Omental fat pad (tissue), 3 donors: ENCODE data around the gene MTCL3.

Experiments
- ATAC-seq: fragments of 150-250 bp; one replicate; pipeline ENCODE4 v1.9.1; 2016; ENCODE audit warnings: mild to moderate bottlenecking, moderate library complexity; ENCODE audit not compliant: low FRiP score
- DNase-seq: peaks from one replicate; pipeline ENCODE4 v3.0.0-alpha.2; 2019; ENCODE audit warnings: low spot score
- CTCF ChIP-seq, 3 donors: fragments of 450-650 bp; IDR thresholded peaks; one replicate each; pipeline ENCODE4 v1.5.1; 2016 to 2017; ENCODE audit warnings: antibody characterized with exemption in 3 of 3, mild to moderate bottlenecking in 3 of 3, moderate library complexity in 2 of 3

The MTCL3 gene

GRCh38 chr6:127456465-127456864 is 62.7 kb downstream of the MTCL3 start:
- no peak for ATAC-seq
- TF ChIP-seq CTCF (IDR thresholded peaks at IDR 0.05) = no peak

GRCh38 chr6:127453845-127454619 is 65.1 kb downstream of the MTCL3 start:
- no peak for ATAC-seq
- DNase-seq = no peak
- TF ChIP-seq CTCF (IDR thresholded peaks at IDR 0.05) = no peak

More at GRCh38 chr6:127456465-127456864, 62.7 kb downstream of the MTCL3 start:
- DNase-seq = no peak

GRCh38 chr6:127452803-127453202 is 66.3 kb downstream of the MTCL3 start:
- ATAC-seq (no peak), DNase-seq (no peak)
- no peak for TF ChIP-seq CTCF (IDR thresholded peaks at IDR 0.05)

DNA sequence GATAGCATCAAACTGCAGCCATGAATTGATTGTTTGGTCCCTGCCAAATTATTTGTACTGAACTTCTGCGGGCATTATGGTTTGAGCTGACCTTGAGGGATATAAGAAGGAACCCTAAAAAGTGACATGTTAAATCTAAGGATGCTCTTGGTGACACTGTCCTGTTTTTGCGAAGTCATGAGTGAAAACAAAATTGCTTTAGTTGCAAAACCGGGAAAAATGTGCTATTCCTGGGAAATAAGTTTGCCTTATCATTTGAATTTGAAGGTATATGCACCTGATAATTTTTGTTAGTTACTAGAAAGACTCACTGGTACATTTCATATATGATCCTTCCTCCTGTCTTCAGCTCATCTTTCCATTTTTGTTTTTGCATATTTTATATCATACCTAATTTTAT is 67.7 kb downstream of the MTCL3 start:
- no peak for TF ChIP-seq CTCF (IDR thresholded peaks at IDR 0.05)
- no peak for ATAC-seq
- no peak for DNase-seq

- no peak for TF ChIP-seq CTCF (IDR thresholded peaks at IDR 0.05)
- DNase-seq = no peak
- no peak for ATAC-seq
These were observed 71.4 kb downstream of the MTCL3 start for GRCh38 chr6:127447780-127448179.

DNA sequence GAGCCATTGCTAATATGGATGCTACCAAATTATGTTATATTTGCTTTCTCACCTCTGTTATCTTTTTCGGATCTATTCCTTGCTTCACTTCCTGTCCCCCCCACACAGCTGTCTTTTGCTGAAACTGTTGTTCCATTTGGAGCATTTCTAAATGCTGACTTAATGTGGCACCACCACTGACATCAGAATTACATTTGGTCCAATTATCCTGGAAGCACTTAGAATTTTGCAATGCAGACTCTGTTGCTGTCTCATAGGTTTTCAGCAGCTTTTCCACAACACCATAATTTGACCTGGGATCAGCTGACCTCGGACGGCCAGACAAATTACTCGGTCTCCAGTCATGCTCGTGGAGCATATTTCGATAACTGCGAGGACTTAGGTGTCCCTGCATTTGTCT is 72.8 kb downstream of the MTCL3 start:
- no peak for TF ChIP-seq CTCF (IDR thresholded peaks at IDR 0.05)
- DNase-seq (no peak), ATAC-seq (no peak)

- ATAC-seq = no peak
- DNase-seq = no peak
- TF ChIP-seq CTCF (IDR thresholded peaks at IDR 0.05) = no peak
These were observed 77.3 kb downstream of the MTCL3 start for GRCh38 chr6:127441881-127442280.
